HG03097 (cell line): ENCODE measurements around the gene C16orf54.
"Not testable (repeated sequence)": the region's sequence is repeated elsewhere in the genome, so short reads cannot be mapped to it uniquely, and the experiment has no call there.

Experiments used
- ATAC-seq: cut with Tn5 transposase; IDR thresholded peaks from one replicate; pipeline ENCODE4 v1.9.1; 2021; ENCODE audit not compliant: unreplicated experiment, low FRiP score

C16orf54 gene

GRCh38 chr16:29710227-29711219 lies 35.3 kb downstream of the C16orf54 start:
- no peak for ATAC-seq

DNA sequence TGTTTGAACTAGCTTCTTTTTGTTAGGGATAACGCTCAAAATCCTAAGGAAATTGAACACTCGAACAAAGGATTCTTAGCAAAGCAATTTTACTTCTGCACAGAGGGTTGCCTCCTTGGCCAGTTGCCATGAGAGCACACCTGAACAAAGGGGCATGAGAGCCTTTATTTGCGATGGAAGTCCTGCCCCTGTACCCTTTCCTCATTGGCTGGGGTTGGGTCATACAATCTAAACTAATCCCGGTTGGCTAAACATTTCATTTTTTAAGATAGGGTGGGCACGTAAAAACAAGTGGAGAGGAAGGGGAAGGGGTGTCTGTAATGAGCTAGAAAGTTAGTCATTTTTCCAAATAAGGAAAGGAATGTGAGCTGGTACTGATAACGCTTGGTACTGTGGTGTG lies 36.1 kb downstream of the C16orf54 start:
- not testable (repeated sequence) for ATAC-seq

DNA sequence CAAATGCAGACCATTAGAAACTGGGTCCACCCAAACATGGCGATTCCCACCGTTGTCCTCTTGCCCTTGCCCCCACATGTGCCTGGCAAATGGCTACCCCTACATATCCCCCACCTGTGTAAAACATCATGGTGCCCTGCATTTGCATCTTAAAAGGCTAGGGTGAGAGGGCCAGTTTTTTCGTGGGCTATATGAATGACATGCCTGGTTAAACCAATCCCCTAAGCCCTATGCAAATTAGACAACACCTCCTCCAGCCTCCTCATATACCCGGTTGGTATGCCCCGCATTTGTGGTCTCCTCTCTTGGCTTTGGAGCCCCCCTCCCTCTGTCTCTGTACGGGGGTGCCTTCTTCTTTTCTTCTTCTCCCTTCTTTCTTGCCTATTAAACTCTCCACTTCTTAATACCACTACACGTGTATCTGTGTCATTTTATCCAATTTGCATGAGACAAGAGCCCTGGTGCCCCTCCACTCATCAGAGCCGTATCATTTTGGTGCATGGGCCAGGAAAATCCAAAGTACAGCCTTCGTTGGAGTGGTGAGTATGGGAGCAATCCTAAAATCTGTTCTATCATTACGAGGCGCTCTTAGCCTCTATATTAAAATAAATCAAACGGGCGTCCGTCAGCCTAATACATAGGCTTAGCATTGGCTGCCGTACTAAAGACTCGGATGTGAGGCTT lies 36.7 kb downstream of the C16orf54 start:
- ATAC-seq = no peak

GRCh38 chr16:29707160-29707559 lies 38.6 kb downstream of the C16orf54 start:
- ATAC-seq = not testable (repeated sequence)

DNA sequence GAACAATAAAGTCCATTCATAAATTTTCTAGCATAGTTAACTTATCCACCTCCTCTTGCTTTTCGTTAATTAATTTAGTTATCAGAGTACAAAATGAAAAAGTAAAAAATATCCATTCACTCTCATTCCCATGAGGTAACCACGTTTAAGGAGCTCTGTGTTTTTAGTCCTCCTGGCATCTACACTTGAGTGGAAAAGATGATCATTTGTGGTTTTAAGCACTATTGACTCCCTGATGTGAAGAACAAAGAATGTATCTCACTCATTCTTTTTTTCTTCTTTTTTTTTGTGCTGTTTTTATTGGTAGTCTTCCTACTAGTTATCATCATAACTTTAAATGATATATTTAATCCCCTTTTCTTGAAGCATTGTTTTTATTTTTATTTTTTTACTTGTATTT lies 40.8 kb downstream of the C16orf54 start:
- no peak for ATAC-seq

DNA sequence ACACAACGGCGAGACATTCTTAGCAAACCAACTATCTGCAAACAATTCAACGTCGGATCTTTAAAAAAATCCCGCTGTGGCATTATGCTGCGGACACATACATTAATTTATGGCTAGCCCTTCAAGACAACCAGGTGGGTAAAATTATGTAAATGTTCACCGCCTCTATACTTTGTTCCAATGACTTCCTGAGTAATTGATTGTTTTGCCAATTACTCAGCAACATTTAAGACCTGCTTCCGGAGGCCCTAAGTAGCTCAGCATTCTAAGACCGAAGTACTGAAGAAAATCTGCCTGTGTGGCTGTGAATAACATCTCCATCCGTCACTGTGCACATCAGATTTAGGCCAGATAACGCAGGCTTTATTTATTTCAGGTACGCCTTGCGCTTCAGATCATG lies 43.5 kb downstream of the C16orf54 start:
- ATAC-seq = peak; percentile 40

DNA sequence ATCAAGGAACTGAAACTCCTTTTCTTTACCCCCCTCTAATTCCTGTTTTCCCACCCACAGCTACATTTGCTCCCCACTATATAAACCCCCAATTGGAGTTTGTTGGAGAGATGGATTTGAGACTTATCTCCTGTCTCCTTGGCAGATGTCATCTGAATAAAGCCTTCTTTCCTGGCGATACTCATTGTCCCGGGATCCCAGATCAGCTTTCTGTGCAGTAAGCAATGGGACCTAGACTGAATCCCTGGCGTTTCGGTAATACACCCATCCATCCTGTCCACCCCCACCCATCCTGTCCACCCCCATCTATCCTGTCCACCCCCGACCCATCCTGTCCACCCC lies 44.6 kb downstream of the C16orf54 start:
- no peak for ATAC-seq

DNA sequence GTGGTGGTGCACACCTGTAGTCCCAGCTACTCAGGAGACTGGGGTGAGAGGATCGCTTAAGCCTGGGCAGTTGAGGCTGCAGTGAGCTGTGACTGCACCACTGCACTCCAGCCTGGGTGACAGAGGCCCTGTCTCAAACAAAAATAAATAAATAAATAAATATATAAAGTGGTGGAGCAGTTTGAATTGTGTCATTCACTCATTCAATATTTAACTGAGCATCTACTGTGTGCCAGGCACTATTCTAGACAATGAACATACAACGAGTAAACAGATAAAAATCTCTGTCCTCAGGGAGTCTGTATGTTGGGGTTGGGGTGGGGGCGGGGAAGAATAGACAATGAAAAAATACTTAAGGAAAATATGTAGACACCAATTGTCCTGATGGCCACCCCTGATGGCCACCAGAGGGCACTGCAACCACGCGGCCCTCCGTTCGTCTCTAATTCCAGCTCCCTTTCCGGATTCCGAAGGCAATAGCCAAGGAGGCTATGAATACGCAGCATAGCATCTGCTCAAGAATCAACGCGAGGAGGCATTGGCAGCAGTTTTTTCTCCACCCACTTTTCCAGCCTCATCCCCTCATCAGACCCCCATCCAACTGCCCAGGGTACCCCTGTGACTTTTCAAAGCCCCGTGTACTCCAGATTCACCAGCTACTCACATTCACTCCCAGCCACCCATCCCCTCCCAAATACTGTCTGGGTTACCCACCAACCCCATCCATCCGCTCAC lies 45.4 kb downstream of the C16orf54 start:
- ATAC-seq = no peak

- no peak for ATAC-seq
Observed at GRCh38 chr16:29699324-29700219, 46.2 kb downstream of the C16orf54 start.

- no peak for ATAC-seq
Observed at GRCh38 chr16:29698484-29699323, 47.1 kb downstream of the C16orf54 start.

DNA sequence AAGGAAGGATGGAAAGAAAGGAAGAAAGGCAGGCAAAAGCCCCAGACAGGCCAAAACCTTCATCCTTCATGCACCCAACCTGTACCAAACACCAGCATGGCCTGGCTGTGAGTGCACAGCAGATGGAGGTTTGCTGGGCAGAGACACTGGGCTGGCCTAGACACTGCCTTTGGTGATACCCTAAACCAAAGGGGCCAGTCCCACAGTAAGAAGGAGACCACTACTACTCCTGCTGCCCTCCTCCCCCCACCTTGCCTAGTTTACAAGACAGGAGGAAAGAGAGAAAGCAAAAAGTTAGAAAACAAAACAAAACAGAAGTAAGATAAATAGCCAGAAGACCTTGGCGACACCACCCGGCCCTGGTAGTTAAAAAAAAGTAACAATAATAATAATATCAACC lies 47.7 kb downstream of the C16orf54 start:
- no peak for ATAC-seq

DNA sequence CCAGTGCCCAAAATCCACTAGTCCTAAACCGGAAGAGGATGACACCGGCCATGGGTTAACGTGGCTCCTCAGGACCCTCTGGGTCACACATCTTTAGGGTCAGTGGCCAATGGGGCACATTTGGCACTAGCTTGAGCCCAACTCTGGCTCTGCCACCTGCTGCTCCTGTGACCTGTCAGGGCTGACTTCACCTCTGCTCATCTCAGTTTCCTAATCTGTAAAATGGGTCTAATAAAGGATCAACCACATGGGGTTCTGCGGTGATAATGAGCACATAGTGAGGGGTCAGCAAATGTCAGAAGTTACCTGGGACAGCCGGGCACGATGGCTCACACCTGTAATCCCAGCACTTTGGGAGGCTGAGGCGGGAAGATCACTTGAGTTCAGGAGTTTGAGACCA lies 48.4 kb downstream of the C16orf54 start:
- ATAC-seq = no peak

- no peak for ATAC-seq
Observed at GRCh38 chr16:29696881-29697331, 48.9 kb downstream of the C16orf54 start.

DNA sequence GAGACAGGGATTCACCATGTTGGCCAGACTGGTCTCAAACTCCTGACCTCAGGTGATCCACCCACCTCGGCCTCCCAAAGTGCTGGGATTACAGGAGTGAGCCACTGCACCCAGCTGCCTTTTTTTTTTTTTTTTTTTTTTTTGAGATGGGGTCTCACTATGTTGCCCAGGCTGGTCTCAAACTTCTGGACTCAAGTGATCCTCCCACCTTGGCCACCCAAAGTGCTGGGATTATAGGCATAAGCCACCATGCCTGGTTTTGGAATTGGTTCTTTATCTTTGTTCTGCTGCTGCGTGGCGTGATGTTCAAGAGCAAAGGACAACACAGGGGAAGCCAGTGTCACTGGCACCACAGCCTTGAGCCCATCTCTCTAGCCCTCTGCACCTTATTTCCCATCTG lies 50.1 kb downstream of the C16orf54 start:
- ATAC-seq = not testable (repeated sequence)

- ATAC-seq = no peak
Observed at GRCh38 chr16:29694384-29695195, 51.2 kb downstream of the C16orf54 start.

DNA sequence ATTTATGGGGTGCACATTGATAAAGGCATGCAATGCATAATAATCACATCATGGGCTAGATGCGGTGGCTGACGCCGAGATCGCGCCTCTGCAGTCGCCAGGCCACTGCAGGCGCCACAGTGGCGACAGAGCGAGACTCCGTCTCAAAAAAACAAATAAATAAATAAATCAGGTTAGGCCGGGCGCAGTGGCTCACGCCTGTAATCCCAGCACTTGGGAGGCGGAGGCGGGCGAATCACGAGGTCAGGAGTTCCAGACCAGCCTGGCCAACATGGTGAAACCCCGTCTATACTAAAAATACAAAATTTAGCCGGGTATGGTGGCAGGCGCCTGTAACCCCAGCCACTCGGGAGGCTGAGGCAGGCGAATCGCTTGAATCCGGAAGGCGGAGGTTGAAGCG lies 53.2 kb downstream of the C16orf54 start:
- not testable (repeated sequence) for ATAC-seq
